Kidney glomerular epithelial cell (primary cell): ENCODE results near the gene ODF2L.

ENCODE experiments used
- DNase-seq: peaks from one replicate; lab custom pipeline; 2025; lab: John Stamatoyannopoulos, UW

Gene ODF2L, protein sequence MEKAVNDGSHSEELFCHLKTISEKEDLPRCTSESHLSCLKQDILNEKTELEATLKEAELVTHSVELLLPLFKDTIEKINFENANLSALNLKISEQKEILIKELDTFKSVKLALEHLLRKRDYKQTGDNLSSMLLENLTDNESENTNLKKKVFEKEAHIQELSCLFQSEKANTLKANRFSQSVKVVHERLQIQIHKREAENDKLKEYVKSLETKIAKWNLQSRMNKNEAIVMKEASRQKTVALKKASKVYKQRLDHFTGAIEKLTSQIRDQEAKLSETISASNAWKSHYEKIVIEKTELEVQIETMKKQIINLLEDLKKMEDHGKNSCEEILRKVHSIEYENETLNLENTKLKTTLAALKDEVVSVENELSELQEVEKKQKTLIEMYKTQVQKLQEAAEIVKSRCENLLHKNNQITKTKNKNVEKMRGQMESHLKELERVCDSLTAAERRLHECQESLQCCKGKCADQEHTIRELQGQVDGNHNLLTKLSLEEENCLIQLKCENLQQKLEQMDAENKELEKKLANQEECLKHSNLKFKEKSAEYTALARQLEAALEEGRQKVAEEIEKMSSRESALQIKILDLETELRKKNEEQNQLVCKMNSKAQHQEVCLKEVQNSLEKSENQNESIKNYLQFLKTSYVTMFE

DNA sequence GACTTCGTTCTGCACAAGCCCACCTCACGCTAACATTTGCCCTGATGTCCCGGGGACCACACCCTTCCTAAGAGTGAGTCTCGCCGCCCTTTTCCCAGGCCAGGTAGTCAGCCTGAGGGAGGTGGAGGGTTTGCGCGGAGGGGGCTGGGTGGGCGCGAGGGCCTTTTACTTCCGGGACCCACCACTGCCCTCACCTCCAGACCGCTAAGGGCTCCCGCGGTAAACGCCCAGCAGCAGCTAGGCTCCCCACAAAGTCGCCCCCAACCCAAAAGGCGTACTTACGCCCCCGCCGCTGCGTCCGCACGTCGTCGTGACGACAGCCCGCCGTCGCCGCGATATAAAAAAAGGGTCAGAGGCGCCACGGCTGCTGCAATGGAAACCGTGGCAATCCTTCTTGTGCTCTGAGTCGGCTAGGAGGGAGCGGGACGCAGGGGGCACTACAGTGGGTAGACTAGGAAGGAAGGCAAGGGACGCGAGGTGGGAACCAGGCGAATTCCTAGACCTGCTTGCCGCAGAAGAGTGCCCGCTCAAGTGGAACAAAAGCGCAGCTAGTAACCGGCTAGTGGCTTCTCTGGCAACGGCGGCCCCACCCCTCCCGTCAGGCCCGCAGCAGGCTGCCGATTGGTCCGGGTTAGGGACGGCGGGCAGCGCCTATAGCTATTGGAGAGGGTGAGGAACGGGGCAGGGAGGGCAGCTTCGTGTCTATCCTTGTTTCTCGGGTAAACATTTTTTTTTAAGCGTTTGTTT lies at the start of gene ODF2L:
ODF2L (minus strand) TSS at position 573 of the 747 bp plus-strand sequence. CDS start 9,296 bp downstream, outside the sequence.
- peak; percentile 74 for DNase-seq

DNA sequence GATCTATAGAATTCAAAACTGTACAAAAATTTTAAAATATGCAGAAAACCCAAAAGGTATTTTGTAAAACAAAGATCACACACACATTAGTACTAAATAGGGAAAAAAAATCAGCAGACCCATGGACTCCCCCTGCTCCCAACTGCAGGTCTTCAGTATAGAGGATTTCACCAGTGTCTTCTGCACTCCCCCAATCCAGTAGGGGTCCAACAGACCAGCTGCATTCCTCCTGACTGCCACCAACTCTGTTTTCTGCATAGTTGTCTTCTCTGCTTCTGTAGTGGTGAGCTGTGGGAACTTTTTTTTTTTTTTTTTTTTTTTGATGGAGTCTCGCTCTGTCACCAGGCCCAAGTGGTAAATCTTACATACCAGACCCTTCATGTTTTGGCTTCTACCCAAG lies 49.8 kb upstream of the ODF2L start:
- no peak for DNase-seq

GRCh38 chr1:86441997-86442396 lies 45.9 kb upstream of the ODF2L start:
- no peak for DNase-seq

GRCh38 chr1:86441581-86441980 lies 45.5 kb upstream of the ODF2L start:
- no peak for DNase-seq

- DNase-seq: peak; percentile 27
These were observed 39.9 kb upstream of the ODF2L start for GRCh38 chr1:86436041-86436440.

- DNase-seq: no peak
These were observed 39.2 kb upstream of the ODF2L start for GRCh38 chr1:86435327-86435726.

- no peak for DNase-seq
These were observed 37.9 kb upstream of the ODF2L start for GRCh38 chr1:86434059-86434458.

GRCh38 chr1:86430376-86430775 lies 34.3 kb upstream of the ODF2L start:
- no peak for DNase-seq

DNA sequence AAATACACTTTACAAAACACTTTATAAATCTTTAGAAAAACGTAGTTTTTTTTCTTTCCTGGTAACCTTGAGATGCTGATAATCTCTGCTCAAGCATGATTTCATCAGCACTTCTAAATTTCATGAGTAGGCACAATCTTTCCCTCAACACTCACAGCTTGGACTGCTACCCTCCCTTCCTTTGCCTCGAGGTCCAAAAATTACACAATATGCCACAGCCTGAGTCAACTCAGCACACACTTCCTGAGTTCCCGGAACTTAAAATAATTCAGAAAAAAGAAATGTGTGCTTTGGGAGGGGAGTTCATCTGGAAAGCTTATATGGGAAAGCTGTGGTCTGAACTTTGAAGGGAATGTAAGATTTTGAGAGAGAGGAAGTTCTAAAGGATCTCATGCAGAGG lies 33.7 kb upstream of the ODF2L start:
- DNase-seq: peak; percentile 75

DNA sequence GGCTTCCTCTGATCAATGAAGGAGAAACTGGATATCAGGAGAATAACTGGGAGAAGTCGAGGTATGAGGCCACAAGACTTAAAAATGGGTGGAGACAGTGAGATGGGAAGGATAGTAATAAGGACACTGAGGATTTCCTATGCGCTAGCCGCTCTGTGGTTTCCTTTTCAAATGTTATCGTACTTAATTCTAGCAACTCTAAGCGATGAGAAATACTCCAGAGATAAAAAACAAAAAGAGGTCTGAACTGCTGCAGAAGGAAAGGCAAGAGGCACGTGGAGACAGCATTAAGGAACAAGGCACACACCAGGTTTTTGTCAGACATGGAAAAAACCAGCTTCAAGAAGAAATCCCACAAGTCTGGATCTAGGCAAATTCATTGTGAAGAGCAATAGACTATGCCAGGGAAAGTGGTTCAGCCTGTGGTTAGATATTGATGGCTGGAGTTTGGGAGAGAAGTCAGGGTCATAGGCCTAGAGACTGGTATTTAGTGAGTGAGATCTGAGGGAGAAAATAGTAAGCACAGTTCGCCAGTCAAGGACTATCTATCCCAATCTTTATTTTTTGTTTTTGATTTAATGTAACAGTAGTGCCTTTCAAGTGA lies 33.1 kb upstream of the ODF2L start:
- no peak for DNase-seq

GRCh38 chr1:86423873-86424272 lies 27.8 kb upstream of the ODF2L start, which contains the start of gene CLCA2:
Gene CLCA2 (plus strand): TSS chr1:86424171. CDS start chr1:86424248, 77 bp downstream.
- no peak for DNase-seq

DNA sequence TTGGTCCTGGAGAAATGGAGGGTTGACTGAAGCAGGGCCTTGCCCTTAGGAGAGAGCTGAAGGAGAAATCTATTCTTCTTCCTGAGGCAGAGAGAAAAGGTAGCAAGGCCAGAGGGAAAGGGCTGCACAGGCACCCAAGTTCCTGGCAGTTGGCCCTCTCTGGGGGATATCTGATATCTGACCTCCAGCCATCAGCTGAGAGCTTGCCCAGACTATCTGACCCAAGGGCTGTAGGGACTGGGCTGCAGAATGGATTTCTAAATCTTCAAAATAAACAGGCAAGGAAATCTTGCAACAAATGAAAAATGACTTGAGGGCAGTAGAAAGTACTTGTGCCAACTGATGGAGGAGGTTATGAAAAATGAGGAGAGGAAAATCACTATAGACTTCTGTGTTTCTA lies 27.4 kb upstream of the ODF2L start:
- no peak for DNase-seq

DNA sequence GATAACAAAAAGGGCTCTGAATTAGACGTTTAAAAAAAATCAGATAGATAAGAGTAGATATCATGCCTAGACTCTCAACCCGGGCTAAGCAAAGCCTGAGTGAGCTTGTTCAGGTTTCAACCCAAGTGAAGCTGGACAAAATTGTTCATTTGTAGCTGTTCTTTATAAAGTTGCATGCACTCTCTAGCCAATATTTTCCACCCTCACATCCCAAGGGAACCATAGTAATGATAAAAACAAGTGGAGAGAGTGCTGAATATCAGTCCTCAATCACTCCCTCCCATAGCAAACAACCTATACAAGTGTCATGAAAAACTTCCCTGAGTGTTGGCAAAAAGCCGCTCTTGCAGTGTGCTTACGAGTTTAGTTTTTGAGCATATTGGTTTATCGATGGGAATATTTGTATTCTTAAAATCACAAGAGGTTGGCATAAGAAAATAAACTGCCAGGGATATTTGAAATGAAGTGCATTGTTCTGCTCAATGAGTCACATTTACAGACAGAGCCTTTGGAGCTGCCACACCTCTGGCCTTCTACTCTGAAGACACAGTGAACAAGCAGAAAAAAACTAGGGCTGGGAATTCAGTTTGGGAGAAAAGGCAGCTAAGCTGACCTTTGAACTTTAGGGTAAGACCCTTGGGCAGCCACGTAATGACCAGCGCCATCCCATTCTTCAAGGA lies 25.6 kb upstream of the ODF2L start:
- DNase-seq: no peak

DNA sequence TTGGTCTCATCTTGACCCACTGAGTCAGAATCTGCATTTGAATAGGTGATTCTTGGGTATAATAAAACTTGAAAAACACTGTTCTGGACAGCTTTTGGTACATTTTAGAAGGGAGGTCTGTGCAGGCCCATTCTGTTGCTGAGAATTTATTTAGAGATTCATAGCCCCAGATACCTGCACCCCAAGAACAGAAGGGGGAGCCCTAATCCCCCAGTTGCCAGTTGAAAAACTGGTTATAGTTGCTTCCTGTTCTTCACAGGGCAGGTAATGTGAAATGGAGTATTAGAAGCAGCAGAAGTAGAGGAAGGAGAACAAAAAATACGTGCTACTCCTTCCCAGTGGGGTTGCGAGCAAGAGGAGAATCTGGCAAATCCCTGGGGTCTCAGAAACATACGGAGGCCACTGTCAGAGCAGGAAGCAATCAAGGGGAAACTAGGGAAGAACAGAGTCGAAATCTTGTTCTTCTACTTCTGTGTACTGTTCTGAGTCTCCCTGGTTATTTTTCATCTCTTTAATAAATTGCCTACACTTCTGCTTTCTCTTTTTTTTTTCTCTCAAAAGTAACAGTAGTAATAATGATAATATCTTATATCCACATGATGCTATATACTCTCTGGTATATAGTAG lies 23.3 kb upstream of the ODF2L start:
- DNase-seq: peak; percentile 4

DNA sequence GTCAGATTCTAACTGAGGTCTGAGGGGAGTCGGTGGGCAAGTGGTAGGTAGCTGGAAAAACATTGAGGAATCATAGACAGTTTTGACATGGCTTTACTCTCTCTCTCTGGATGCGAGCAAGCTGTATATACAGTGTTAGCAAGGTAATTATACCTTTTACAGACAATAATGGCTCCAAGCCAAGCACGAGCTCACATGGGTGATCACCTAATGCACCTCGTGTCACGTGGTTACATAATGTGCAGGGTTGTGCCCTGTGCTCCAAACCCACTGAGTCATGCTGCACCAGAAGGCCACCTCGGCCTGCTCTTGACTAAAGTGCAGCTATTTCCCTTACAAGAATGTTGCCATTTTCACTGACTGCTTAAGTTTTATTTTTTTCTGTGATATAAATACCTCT lies 20.2 kb upstream of the ODF2L start:
- DNase-seq: no peak

GRCh38 chr1:86410879-86411278 lies 14.8 kb upstream of the ODF2L start:
- DNase-seq: no peak

DNA sequence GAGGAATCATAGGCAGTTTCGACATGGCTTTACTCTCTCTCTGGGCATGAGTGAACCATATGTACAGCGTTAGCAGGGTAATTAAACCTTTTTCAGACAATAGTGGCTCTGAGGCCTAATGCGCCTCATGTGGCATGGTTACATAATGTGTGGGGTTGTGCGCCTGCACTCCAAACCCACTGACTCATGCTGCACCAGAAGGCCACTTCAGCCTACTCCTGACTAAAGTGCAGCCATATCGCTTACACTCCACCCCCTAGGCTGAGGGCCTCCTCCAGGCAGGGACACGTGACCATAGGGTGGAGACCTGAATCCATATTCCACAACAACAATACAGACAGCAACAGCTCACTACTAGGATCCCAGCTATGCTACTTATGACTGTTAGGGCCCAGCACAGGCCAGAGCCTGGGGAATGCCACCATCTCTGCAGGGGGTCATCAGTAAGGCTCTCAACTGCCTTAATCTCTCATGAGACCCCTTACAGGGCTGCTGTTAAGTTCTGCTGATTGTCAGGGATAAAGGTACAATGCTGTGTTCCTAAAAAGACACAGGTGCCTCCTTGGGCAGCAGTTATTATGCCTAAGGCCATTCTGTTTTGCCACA lies 13.4 kb upstream of the ODF2L start:
- DNase-seq: no peak

DNA sequence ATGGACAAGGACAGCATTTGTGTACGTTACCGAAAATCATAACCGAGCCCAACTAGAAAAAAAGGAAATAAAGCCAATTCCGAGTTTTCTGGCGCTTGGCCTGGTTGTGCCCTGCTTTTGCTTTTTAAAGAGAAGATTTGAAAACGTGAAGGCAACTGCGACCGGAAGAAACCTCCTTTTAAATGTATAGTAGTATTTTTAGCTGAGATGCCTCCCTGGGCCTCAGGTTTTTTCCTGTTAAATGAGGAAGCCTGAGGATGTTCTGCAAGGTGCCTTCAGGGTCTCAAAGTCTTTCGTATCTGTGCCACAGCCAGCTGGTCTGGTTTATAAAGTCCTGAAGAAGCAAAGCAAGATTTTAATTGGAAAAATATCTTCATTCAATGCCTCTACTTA lies 371 bp upstream of the ODF2L start:
- DNase-seq: no peak

DNA sequence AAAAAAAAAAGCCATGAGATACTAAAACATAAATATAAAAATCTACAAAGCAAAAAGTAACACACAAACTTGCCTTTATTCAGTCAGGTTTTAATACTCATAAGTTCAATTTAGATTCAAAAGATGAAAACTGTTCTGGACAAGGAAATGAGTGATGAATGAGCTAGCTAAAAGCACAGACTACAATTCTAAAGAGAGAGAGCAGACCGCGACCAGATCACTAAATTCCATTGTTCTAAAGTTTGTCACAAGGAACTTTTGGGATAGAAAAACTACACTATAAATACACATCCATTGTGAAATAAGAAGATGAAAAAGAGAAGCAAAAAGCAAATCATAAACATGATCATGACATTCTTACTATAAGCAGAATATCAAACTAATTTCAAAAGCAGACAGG lies 1.7 kb downstream of the ODF2L start:
- DNase-seq: no peak

- DNase-seq: no peak
These were observed 6.8 kb downstream of the ODF2L start for GRCh38 chr1:86389307-86389706.

DNA sequence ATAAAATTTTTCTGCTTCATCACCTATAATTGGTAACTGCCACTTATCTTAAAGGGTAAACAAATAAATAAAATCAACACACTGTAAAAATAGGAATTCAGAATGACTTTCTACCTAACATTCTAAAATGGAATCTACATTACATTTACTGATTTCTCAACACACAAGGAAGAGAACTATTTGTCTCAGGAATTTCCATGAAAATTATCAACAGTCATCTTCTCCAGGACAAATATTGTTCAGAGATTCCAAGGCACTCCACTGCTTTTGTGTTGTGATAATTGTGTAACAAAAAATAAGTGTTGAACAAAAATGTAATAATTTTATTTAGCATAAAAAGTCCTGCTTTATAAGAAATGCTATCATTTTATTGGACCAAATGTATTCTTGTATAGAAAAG lies 7.3 kb downstream of the ODF2L start:
- DNase-seq: no peak
